DMS53 treated with DMSO at 0.1 percent for 48 hours (cell line): ENCODE results near the gene RADIL.
A peak's percentile ranks its signal among the peaks of the same experiment; 100 is the strongest.
"Not testable (repeated sequence)": the region's sequence is repeated elsewhere in the genome, so short reads cannot be mapped to it uniquely, and the experiment has no call there.

Experiments
- DNase-seq: peaks from one replicate; lab custom pipeline; 2025; ENCODE audit not compliant: unreplicated experiment; lab: John Stamatoyannopoulos, UW

Gene RADIL

DNA sequence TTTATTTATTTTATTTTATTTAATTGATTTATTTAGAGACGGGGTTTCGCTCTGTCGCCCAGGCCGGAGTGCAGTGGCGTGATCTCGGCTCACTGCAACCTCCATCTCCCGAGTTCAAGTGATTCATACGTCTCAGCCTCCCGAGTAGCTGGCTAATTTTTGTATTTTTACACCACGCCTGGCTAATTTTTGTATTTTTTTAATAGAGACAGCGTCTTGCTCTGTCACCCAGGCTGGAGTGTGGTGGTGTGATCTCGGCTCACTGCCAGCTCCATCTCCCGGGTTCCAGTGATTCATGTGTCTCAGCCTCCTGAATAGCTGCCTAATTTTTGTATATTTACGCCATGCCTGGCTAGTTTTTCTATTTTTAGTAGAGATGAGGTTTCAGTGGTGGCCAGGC, 73.8 kb downstream of the RADIL start:
- no peak for DNase-seq

GRCh38 chr7:4809091-4809591, 74.4 kb downstream of the RADIL start:
- no peak for DNase-seq

- no peak for DNase-seq
Observed at GRCh38 chr7:4808565-4808964, 75.0 kb downstream of the RADIL start.

GRCh38 chr7:4808026-4808425, 75.5 kb downstream of the RADIL start:
- no peak for DNase-seq

GRCh38 chr7:4807598-4808016, 75.9 kb downstream of the RADIL start:
- DNase-seq: no peak

DNA sequence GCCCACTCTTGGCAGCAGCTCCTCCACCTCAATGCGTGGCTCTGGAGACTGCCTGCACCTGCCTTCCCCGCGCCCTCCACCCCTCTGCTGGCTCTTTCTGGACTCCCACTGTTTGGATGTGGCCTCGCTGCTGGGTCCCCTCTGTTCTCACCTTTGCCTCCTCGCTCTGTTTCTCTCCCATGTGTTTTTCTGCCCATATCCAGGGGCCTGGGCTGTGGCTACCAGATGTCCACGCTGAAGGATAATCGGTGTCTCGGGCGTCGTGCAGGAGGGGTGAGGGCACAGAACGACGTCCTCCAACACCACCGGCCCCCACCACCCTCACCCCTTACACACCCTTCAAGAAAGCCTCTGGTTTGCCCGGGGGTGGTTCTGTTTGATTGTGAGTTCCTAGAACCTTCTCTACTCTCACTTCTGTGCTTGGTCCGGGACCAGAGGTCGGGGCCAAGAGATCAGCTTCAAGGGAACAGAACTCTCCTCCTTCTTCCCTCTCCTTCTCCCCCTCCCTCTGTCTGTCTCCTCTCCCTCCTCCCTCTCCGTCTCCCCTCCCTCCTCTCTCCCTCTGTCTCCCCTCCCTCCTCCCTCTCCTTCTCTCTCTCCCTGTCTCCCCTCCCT, 76.4 kb downstream of the RADIL start:
- no peak for DNase-seq

DNA sequence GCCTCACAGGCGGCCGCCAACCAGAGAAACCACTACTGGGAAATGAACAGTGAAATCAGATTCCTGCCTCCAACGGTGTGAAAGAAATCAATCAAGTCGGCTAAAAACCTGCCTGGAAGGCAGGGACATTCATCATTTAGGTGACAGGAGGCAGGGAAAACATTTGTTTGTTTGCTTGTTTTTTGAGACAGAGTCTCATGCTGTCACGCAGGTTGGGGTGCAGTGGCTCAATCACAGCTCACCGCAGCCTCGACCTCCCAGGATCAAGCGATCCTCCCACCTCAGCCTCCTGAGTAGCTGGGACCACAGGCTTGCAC, 77.6 kb downstream of the RADIL start:
- no peak for DNase-seq

DNA sequence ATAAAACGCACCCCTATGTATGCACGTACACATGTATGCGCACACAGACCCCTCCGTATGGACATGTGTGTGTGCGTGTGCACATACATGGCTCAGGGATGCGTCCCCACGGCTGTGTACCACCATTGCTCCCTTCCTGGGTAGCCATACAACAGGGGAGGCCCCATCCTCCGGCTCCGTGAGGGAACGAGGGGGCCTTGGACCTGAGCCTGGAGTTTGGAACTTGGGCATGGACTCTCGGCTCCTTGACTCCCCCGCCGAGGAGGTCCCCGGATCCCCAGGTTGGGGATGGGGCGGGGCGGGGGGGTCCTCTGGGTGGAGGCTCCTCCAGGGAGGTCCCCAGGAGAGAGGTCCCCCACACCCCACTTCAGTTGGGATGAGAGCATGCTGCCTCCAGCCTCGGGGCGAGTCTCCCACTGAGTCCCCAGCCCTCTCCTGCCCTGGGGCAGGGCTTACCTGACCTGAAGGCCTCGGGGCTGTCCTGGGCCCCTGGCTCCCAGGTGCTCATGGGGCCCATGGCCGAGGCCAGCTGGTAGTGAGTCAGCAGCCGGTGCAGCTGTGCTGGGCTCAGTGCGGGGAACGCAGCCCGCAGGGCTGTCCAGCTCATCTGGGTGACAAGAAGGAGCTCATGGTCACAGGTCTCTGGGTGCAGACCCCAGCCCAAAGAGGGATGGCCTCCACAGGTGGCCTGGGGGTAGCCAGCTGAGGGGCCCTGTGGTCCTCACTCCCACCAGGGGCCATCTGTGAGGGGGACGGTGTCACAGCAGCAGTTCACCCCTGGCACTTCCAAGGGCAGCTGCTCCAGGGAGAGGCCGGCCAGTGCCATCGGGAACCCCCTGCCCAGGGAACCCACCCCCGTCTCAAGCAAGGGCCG, 78.2 kb downstream of the RADIL start:
- peak; percentile 7 for DNase-seq

GRCh38 chr7:4803397-4804241, 79.9 kb downstream of the RADIL start:
- no peak for DNase-seq

DNA sequence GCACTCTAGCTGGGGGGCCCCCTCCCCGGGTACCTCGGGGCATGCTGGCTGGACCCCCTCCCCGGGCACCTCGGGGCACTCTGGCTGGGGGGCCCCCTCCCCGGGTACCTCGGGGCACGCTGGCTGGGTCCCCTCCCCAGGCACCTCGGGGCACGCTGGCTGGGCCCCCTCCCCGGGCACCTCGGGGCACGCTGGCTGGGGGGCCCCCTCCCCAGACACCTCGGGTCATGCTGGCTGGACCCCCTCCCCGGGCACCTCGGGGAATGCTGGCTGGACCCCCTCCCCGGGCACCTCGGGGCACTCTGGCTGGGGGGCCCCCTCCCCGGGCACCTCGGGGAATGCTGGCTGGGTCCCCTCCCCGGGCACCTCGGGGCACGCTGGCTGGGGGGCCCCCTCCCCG, 80.9 kb downstream of the RADIL start:
- not testable (repeated sequence) for DNase-seq

- DNase-seq: peak; percentile 16
Observed at GRCh38 chr7:4801839-4802231, 81.7 kb downstream of the RADIL start.

- DNase-seq: no peak
Observed at GRCh38 chr7:4800926-4801838, 82.3 kb downstream of the RADIL start.

DNA sequence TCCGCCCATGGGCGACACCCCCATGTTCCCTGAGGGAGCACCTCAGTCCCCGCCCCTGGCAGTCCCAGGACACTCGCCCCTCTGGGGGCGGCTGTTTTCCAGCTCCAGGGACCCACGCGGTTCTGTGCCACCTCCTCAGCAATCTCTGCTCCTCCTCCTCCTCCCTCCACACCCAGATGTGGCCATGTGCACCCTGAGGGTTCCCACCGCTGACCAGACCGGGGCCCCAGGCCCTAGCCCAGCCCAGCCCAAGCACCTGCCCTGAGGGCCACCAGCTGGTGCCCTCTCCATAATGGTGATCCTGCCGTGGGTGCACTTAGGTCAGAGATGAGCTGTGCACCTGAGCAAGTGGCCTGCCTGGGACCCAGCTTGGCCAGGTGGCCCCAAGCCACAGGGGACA, 83.0 kb downstream of the RADIL start:
- DNase-seq: no peak

- DNase-seq: no peak
Observed at GRCh38 chr7:4799508-4800268, 83.8 kb downstream of the RADIL start.

- no peak for DNase-seq
Observed at GRCh38 chr7:4798706-4799235, 84.7 kb downstream of the RADIL start.

DNA sequence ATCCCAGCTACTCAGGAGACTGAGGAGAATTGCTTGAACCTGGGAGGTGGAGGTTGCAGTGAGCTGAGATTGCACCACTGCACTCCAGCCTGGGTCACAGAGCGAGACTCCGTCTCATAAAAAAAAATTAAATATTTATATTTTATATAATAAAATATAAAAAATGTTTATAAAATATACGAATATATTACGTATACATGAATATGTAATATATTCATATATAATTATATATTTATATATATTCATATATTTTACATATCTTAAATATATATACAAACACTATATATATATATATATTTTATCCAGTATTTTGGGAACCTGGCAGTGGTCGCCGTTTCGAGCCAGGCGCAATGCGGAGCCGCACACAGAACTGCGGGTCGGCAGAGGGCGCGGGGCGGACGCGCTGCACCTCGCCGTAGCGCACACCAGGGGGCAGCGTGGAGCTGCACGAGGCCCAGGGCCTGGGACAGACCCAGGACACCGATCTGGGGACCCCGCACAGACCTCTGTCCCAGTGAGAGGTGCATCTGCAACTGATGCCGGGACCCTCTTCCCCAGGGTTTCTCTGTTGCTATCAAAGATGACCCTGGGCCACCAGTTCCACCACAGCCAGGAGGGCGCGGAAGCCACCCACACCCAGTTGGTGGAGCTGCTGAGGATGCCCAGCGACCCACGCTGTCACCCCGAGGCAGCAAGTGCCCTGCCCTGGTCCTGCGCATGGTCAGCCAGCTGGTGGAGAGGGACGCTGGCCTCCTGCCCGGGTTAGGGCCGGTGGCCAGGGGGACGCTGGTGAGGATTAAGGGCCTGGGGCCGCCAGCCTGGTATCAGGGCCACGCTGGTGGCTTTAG, 85.4 kb downstream of the RADIL start:
- peak; percentile 28 for DNase-seq

DNA sequence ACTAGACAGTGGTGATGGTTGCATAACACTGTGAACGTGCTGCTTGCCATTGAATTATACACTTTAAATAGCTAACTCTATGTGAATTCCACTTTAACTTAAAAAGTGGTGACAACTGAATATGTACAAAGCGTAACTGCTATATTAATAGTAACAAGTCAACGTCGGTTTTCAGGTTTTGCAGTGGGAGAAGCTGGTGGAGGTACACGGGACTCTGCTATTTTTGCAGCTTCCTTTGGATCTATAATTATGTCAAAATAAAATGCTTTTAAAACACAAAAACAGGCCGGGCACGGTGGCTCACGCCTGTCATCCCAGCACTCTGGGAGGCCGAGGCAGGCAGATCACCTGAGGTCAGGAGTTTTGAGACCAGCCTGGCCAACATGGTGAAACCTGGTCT, 87.1 kb downstream of the RADIL start:
- DNase-seq: no peak

DNA sequence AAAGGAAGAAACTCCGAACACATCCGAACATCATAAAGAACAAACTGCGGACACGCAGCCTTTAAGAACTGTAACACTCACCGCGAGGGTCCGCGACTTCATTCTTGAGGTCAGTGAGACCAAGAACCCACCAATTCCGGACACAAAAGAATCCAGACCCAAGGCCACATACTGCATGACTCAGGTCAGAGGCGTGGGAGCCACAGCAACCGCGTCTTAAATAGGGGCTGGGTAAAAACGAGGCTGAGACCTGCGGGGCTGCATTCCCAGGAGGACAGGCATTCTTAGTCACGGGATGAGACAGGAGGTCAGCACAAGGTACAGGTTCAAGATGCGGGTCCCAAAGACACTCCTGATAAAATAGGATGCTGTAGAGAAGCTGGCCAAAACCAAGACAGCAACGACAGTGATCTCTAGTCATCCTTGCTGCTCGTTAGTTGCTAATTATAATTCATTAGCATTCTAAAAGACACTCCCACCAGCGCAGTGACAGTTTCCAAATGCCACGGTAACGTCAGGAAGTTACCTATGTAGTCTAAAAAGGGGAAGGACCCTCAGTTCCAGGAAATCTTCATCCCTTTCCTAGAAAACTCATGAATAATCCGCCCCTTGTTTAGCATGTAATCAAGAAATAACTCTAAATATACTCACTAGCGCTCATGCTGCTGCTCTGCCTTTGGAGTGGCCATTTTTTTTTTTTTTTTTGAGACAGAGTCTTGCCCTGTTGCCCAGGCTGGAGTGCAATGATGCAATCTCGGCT, 88.7 kb downstream of the RADIL start:
- DNase-seq: no peak
